Measurements from ENCODE around the gene TAS2R46.
A peak's percentile ranks its signal among the peaks of the same experiment; 100 is the strongest.
"Not testable (repeated sequence)": the region's sequence is repeated elsewhere in the genome, so short reads cannot be mapped to it uniquely, and the experiment has no call there.

Gene TAS2R46

GRCh38 chr12:11075642-11076041 lies 13.5 kb upstream of the TAS2R46 start:
- no peaks in the 10 kb centered on the region for H3K4me1 ChIP-seq (ENCODE audit: control insufficient read depth, insufficient read depth, low read length)
- H3K9ac ChIP-seq (ENCODE audit: low read length) = no peak overlapping the region
- H3K27me3 ChIP-seq (replicated peaks; ENCODE audit: control insufficient read depth, insufficient read depth, low read length) = no peaks in the 10 kb centered on the region
- no peaks in the 10 kb centered on the region for H3K36me3 ChIP-seq (ENCODE audit: control insufficient read depth, insufficient read depth, low read length, severe bottlenecking)
- H3K4me3 ChIP-seq (ENCODE audit: low read length) = no peak overlapping the region
- no peaks in the 10 kb centered on the region for H3K9me3 ChIP-seq (ENCODE audit: control insufficient read depth, low read length)
- no peak for DNase-seq (ENCODE audit: low read depth)

- no peaks in the 10 kb centered on the region for H3K27me3 ChIP-seq (replicated peaks; ENCODE audit: control insufficient read depth, insufficient read depth, low read length)
- H3K36me3 ChIP-seq (ENCODE audit: control insufficient read depth, insufficient read depth, low read length, severe bottlenecking) = no peaks in the 10 kb centered on the region
- H3K9ac ChIP-seq (ENCODE audit: low read length) = no peak overlapping the region
- H3K4me3 ChIP-seq (ENCODE audit: low read length) = no peak overlapping the region
- DNase-seq (ENCODE audit: low read depth) = no peak
- H3K9me3 ChIP-seq (ENCODE audit: control insufficient read depth, low read length) = no peaks in the 10 kb centered on the region
- no peaks in the 10 kb centered on the region for H3K4me1 ChIP-seq (ENCODE audit: control insufficient read depth, insufficient read depth, low read length)
These were observed 9.3 kb upstream of the TAS2R46 start for GRCh38 chr12:11071414-11071813.

- Histone ChIP-seq H3K4me1 (ENCODE audit: control insufficient read depth, insufficient read depth, low read length) (no peaks in the 10 kb centered on the region), H3K36me3 (ENCODE audit: control insufficient read depth, insufficient read depth, low read length, severe bottlenecking) (no peaks in the 10 kb centered on the region), H3K9me3 (ENCODE audit: control insufficient read depth, low read length) (no peaks in the 10 kb centered on the region), H3K9ac (ENCODE audit: low read length) (no peak overlapping the region), H3K27me3 (replicated peaks; ENCODE audit: control insufficient read depth, insufficient read depth, low read length) (no peaks in the 10 kb centered on the region), H3K4me3 (ENCODE audit: low read length) (no peak overlapping the region)
- no peak for DNase-seq (ENCODE audit: low read depth)
These were observed 8.9 kb upstream of the TAS2R46 start for GRCh38 chr12:11070999-11071398.

GRCh38 chr12:11069854-11070365 lies 7.8 kb upstream of the TAS2R46 start:
- no peaks in the 10 kb centered on the region for H3K27me3 ChIP-seq (replicated peaks; ENCODE audit: control insufficient read depth, insufficient read depth, low read length)
- no peak for DNase-seq (ENCODE audit: low read depth)
- H3K4me3 ChIP-seq (ENCODE audit: low read length) = no peak overlapping the region
- H3K9ac ChIP-seq (ENCODE audit: low read length) = no peak overlapping the region
- H3K36me3 ChIP-seq (ENCODE audit: control insufficient read depth, insufficient read depth, low read length, severe bottlenecking) = no peaks in the 10 kb centered on the region
- H3K9me3 ChIP-seq (ENCODE audit: control insufficient read depth, low read length) = no peaks in the 10 kb centered on the region
- no peaks in the 10 kb centered on the region for H3K4me1 ChIP-seq (ENCODE audit: control insufficient read depth, insufficient read depth, low read length)

GRCh38 chr12:11067514-11067913 lies 5.4 kb upstream of the TAS2R46 start:
- no peaks in the 10 kb centered on the region for H3K4me1 ChIP-seq (ENCODE audit: control insufficient read depth, insufficient read depth, low read length)
- peak; percentile 44 for DNase-seq (ENCODE audit: low read depth)
- H3K4me3 ChIP-seq (ENCODE audit: low read length) = no peak overlapping the region
- H3K36me3 ChIP-seq (ENCODE audit: control insufficient read depth, insufficient read depth, low read length, severe bottlenecking) = no peaks in the 10 kb centered on the region
- H3K9ac ChIP-seq (ENCODE audit: low read length) = no peak overlapping the region
- H3K9me3 ChIP-seq (ENCODE audit: control insufficient read depth, low read length) = no peaks in the 10 kb centered on the region
- no peaks in the 10 kb centered on the region for H3K27me3 ChIP-seq (replicated peaks; ENCODE audit: control insufficient read depth, insufficient read depth, low read length)

GRCh38 chr12:11059784-11060183 lies 2.3 kb downstream of the TAS2R46 start:
- H3K4me1 ChIP-seq (ENCODE audit: control insufficient read depth, insufficient read depth, low read length) = no peaks in the 10 kb centered on the region
- no peak overlapping the region for H3K9ac ChIP-seq (ENCODE audit: low read length)
- H3K36me3 ChIP-seq (ENCODE audit: control insufficient read depth, insufficient read depth, low read length, severe bottlenecking) = no peaks in the 10 kb centered on the region
- H3K9me3 ChIP-seq (ENCODE audit: control insufficient read depth, low read length) = no peaks in the 10 kb centered on the region
- no peaks in the 10 kb centered on the region for H3K27me3 ChIP-seq (replicated peaks; ENCODE audit: control insufficient read depth, insufficient read depth, low read length)
- H3K4me3 ChIP-seq (ENCODE audit: low read length) = no peak overlapping the region
- no peak for DNase-seq (ENCODE audit: low read depth)

GRCh38 chr12:11059041-11059440 lies 3.1 kb downstream of the TAS2R46 start:
- Histone ChIP-seq H3K36me3 (ENCODE audit: control insufficient read depth, insufficient read depth, low read length, severe bottlenecking) (no peaks in the 10 kb centered on the region), H3K9me3 (ENCODE audit: control insufficient read depth, low read length) (no peaks in the 10 kb centered on the region), H3K27me3 (replicated peaks; ENCODE audit: control insufficient read depth, insufficient read depth, low read length) (no peaks in the 10 kb centered on the region), H3K9ac (ENCODE audit: low read length) (no peak overlapping the region), H3K4me3 (ENCODE audit: low read length) (no peak overlapping the region), H3K4me1 (ENCODE audit: control insufficient read depth, insufficient read depth, low read length) (no peaks in the 10 kb centered on the region)
- no peak for DNase-seq (ENCODE audit: low read depth)

GRCh38 chr12:11055306-11055705 lies 6.8 kb downstream of the TAS2R46 start:
- Histone ChIP-seq H3K9ac (ENCODE audit: low read length) (no peak overlapping the region), H3K4me3 (ENCODE audit: low read length) (no peak overlapping the region), H3K4me1 (ENCODE audit: control insufficient read depth, insufficient read depth, low read length) (no peaks in the 10 kb centered on the region), H3K9me3 (ENCODE audit: control insufficient read depth, low read length) (peaks cover 4% of the 10 kb centered on the region), H3K36me3 (ENCODE audit: control insufficient read depth, insufficient read depth, low read length, severe bottlenecking) (peaks cover 3% of the 10 kb centered on the region), H3K27me3 (replicated peaks; ENCODE audit: control insufficient read depth, insufficient read depth, low read length) (no peaks in the 10 kb centered on the region)
- DNase-seq (ENCODE audit: low read depth) = no peak

GRCh38 chr12:11049806-11050531 lies 12.1 kb downstream of the TAS2R46 start:
- not testable (repeated sequence) for DNase-seq (ENCODE audit: low read depth); H3K27me3 ChIP-seq (replicated peaks; ENCODE audit: control insufficient read depth, insufficient read depth, low read length); H3K4me1 ChIP-seq (ENCODE audit: control insufficient read depth, insufficient read depth, low read length); H3K9ac ChIP-seq (ENCODE audit: low read length); H3K9me3 ChIP-seq (ENCODE audit: control insufficient read depth, low read length); H3K4me3 ChIP-seq (ENCODE audit: low read length)
- peaks cover 20% of the 10 kb centered on the region for H3K36me3 ChIP-seq (ENCODE audit: control insufficient read depth, insufficient read depth, low read length, severe bottlenecking)

- not testable (repeated sequence) for H3K4me3 ChIP-seq (ENCODE audit: low read length); H3K9ac ChIP-seq (ENCODE audit: low read length); H3K27me3 ChIP-seq (replicated peaks; ENCODE audit: control insufficient read depth, insufficient read depth, low read length); DNase-seq (ENCODE audit: low read depth); H3K4me1 ChIP-seq (ENCODE audit: control insufficient read depth, insufficient read depth, low read length); H3K9me3 ChIP-seq (ENCODE audit: control insufficient read depth, low read length)
- peaks cover 22% of the 10 kb centered on the region for H3K36me3 ChIP-seq (ENCODE audit: control insufficient read depth, insufficient read depth, low read length, severe bottlenecking)
These were observed 20.7 kb downstream of the TAS2R46 start for GRCh38 chr12:11041366-11041765.

GRCh38 chr12:11040162-11040561 lies 21.9 kb downstream of the TAS2R46 start:
- H3K9me3 ChIP-seq (ENCODE audit: control insufficient read depth, low read length) = no peaks in the 10 kb centered on the region
- H3K36me3 ChIP-seq (ENCODE audit: control insufficient read depth, insufficient read depth, low read length, severe bottlenecking) = peaks cover 16% of the 10 kb centered on the region
- H3K4me1 ChIP-seq (ENCODE audit: control insufficient read depth, insufficient read depth, low read length) = no peaks in the 10 kb centered on the region
- no peak overlapping the region for H3K4me3 ChIP-seq (ENCODE audit: low read length)
- H3K9ac ChIP-seq (ENCODE audit: low read length) = no peak overlapping the region
- DNase-seq (ENCODE audit: low read depth) = no peak
- no peaks in the 10 kb centered on the region for H3K27me3 ChIP-seq (replicated peaks; ENCODE audit: control insufficient read depth, insufficient read depth, low read length)

- Histone ChIP-seq H3K36me3 (ENCODE audit: control insufficient read depth, insufficient read depth, low read length, severe bottlenecking) (peaks cover 9% of the 10 kb centered on the region), H3K9me3 (ENCODE audit: control insufficient read depth, low read length) (no peaks in the 10 kb centered on the region), H3K4me1 (ENCODE audit: control insufficient read depth, insufficient read depth, low read length) (no peaks in the 10 kb centered on the region), H3K9ac (ENCODE audit: low read length) (no peak overlapping the region), H3K27me3 (replicated peaks; ENCODE audit: control insufficient read depth, insufficient read depth, low read length) (no peaks in the 10 kb centered on the region), H3K4me3 (ENCODE audit: low read length) (no peak overlapping the region)
- no peak for DNase-seq (ENCODE audit: low read depth)
These were observed 22.9 kb downstream of the TAS2R46 start for GRCh38 chr12:11039171-11039570.
